ENCODE data around the gene OR5W2.
"Not testable (repeated sequence)": the region's sequence is repeated elsewhere in the genome, so short reads cannot be mapped to it uniquely, and the experiment has no call there.

Gene OR5W2

DNA sequence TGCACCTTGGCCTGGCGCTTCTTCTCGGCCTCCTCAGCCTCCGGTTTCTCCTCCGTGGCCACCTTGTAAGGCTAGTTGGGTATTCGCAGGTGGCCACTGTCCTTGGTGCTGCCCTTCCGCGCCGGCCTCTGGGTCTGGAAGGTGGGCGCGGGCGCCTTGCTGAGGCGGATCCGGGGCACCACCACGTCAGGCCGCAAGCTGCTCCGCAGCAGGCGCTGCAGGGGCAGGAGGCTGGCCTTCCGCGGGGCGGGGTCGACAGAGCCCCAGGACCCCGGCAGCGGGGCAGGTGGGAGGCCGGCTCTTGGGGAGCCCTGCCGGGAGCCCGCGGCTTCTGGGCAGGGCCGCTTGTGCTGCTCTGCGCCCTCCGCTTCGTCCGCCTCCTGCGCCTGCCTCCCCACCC, 41.7 kb downstream of the OR5W2 start:
- not testable (repeated sequence) for H3K4me2 ChIP-seq (ENCODE audit: low read depth, low read length); H3K9me2 ChIP-seq (replicated peaks; ENCODE audit: insufficient read depth, low read length); H2AFZ ChIP-seq (ENCODE audit: low read length); H3K36me3 ChIP-seq (replicated peaks; ENCODE audit: insufficient read depth, low read length); H3K27me3 ChIP-seq (replicated peaks; ENCODE audit: insufficient read depth, low read length); H3K4me3 ChIP-seq (ENCODE audit: low read length); H3F3A ChIP-seq (ENCODE audit: insufficient read depth, low read length); H3K27ac ChIP-seq (ENCODE audit: low read length); DNase-seq; H3K9me3 ChIP-seq (replicated peaks; ENCODE audit: insufficient read depth, low read length); H3K79me2 ChIP-seq (ENCODE audit: low read length); H3K4me1 ChIP-seq (ENCODE audit: low read length); H3K9ac ChIP-seq (ENCODE audit: low read length); H4K20me1 ChIP-seq (ENCODE audit: insufficient read depth, low read length)

GRCh38 chr11:55867354-55867753, 47.0 kb downstream of the OR5W2 start:
- not testable (repeated sequence) for H3K4me1 ChIP-seq (ENCODE audit: low read length); H3K4me2 ChIP-seq (ENCODE audit: low read depth, low read length); H3K4me3 ChIP-seq (ENCODE audit: low read length); H3F3A ChIP-seq (ENCODE audit: insufficient read depth, low read length); H2AFZ ChIP-seq (ENCODE audit: low read length); DNase-seq; H3K9me3 ChIP-seq (replicated peaks; ENCODE audit: insufficient read depth, low read length); H3K9me2 ChIP-seq (replicated peaks; ENCODE audit: insufficient read depth, low read length); H3K79me2 ChIP-seq (ENCODE audit: low read length); H4K20me1 ChIP-seq (ENCODE audit: insufficient read depth, low read length); H3K36me3 ChIP-seq (replicated peaks; ENCODE audit: insufficient read depth, low read length); H3K27me3 ChIP-seq (replicated peaks; ENCODE audit: insufficient read depth, low read length); H3K27ac ChIP-seq (ENCODE audit: low read length); H3K9ac ChIP-seq (ENCODE audit: low read length)

Measured in MM.1S (cell line).